Fibroblast of pulmonary artery (primary cell): ENCODE measurements around the gene ADAMTSL1.
A peak's percentile ranks its signal among the peaks of the same experiment; 100 is the strongest.

Experiments used
- DNase-seq: peaks from one replicate; pipeline ENCODE4 v3.0.0-alpha.2; 2010; ENCODE audit warnings: low read depth
- H3K4me3 ChIP-seq: replicated peaks from 2 replicates; pipeline ENCODE4 v1.5.1; 2011; ENCODE audit warnings: low read depth, mild to moderate bottlenecking, control low read depth, low read length, moderate library complexity
- CTCF ChIP-seq: IDR thresholded peaks from 2 replicates; pipeline ENCODE4 v1.5.1; 2011; ENCODE audit warnings: mild to moderate bottlenecking, control low read depth, low read length, inconsistent platforms; ENCODE audit errors: missing control alignments

The ADAMTSL1 gene

GRCh38 chr9:18477121-18477660, 3.2 kb downstream of the ADAMTSL1 start:
- DNase-seq = no peak
- TF ChIP-seq CTCF = no peak
- H3K4me3 ChIP-seq = no peak overlapping the region

DNA sequence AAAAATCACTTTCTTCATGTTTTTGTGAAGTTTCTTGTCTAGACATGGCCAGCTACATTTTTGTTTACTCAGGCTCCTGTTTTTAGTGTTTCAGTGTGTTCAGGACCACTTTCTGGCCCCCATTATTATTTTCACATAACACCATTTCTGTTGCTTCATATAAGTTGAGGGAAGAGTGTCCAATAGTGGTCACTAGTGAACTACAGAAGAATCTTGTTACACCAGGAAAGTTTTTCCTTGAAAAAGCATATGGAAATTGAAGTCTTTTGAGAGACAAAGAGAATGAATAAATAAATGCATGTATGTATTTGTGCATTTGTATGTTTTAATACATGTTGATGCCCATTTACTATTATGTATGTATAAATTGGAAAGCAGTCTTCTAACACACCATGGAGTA, 3.8 kb downstream of the ADAMTSL1 start:
- no peak overlapping the region for H3K4me3 ChIP-seq
- peak; percentile 6 for TF ChIP-seq CTCF
- DNase-seq = no peak

- no peak overlapping the region for H3K4me3 ChIP-seq
- DNase-seq = peak; percentile 50
- no peak for TF ChIP-seq CTCF
Observed at GRCh38 chr9:18478501-18479361, 4.8 kb downstream of the ADAMTSL1 start.

DNA sequence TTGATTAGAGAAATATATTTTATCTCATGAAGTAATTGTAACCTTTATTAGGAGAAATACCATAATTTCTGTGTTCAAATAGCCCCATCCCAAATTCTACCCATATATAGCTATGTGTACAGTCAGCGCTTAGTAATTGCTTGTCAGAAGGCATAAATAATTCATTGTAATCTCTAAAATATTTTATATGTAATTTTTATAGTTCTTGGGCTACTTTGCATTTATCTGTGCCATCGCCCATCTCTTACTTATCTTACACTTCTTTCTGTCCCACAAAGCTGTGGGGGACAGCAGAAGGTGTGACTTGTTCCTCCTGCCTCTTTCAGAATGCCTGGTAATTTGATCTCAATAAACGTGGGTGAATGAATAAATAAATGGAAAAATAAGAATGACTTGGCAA, 5.5 kb downstream of the ADAMTSL1 start:
- H3K4me3 ChIP-seq = no peak overlapping the region
- no peak for DNase-seq
- no peak for TF ChIP-seq CTCF

- DNase-seq = no peak
- TF ChIP-seq CTCF = no peak
- no peak overlapping the region for H3K4me3 ChIP-seq
Observed at GRCh38 chr9:18480662-18481093, 6.7 kb downstream of the ADAMTSL1 start.

GRCh38 chr9:18482371-18482770, 8.4 kb downstream of the ADAMTSL1 start:
- no peak for TF ChIP-seq CTCF
- no peak overlapping the region for H3K4me3 ChIP-seq
- no peak for DNase-seq
